Hematopoietic multipotent progenitor cell (in vitro differentiated cells): ENCODE data around the gene ATXN7. TPM values are rescaled to one million over a fixed set of nuclear protein-coding genes. Genes with fewer than 3 reads are reported as not detected.

Experiments used
- DNase-seq, 3 donors: peaks; one replicate each; pipeline ENCODE4 v3.0.0-alpha.2; 2011 to 2015; ENCODE audit warnings: low read depth in 2 of 3, low spot score in 2 of 3
- total RNA-seq: library from RNA; depleted of rRNA; stranded (reverse); fragments of >200 nt; gene quantifications from one replicate; pipeline ENCODE4 v1.2.3, GENCODE V29; 2012

The ATXN7 gene
- total RNA-seq, 1 donor: 21.5 TPM

DNA sequence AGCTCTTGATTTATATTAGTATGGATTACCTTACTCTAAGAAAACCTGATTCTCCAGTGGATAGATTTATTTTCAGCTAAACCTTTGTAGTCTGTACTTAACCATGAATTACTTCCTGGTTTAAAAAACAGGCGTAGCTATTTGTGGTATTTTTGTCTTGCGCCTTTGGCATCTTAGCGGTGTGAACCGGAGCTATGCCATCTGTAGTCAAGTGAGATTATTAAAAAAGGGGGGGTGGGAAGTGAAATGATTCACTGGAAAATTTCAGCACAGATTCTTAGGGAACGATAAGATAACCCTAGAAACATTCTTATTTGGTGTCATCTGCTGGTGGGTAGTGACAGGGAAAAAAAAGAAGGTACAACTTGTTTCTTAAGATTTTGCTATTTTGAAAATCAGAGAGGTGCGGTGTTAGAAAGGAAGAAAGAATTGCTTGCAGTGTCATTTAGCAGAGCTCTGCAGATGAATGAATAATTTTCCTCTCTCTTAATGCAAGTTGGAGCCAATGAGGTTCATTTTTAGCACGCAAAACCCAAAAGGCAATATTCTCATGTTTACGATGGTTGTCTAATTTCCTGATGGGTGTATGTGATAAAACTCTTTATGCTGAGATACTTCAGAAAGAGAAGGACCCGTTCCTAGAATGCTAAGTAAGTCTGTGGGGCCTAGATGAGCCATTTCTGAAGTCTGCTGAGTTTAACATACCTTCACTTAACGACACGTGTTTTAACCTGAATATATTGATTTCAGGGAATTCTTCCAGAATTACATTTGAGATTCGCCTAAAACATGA lies 115.6 kb downstream of the ATXN7 start:
- DNase-seq: peak in 2 of 3 donors; percentile 56 to 72

DNA sequence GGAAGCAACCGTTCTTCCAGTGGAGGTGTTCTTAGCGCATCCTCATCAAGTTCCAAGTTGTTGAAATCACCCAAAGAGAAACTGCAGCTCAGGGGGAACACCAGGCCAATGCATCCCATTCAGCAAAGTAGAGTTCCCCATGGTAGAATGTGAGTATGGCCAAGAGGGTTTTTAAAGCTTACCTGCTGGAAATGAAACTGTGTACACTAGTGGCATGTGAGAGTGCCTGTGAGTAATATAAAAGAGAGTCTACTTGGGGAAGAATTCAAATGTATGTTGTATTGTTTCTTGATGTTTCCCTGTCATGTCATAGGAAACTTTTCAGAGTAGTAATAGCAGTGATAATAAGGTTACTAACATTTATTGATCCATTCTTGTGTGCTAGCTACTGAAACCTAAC lies 116.4 kb downstream of the ATXN7 start:
- no peak for DNase-seq

DNA sequence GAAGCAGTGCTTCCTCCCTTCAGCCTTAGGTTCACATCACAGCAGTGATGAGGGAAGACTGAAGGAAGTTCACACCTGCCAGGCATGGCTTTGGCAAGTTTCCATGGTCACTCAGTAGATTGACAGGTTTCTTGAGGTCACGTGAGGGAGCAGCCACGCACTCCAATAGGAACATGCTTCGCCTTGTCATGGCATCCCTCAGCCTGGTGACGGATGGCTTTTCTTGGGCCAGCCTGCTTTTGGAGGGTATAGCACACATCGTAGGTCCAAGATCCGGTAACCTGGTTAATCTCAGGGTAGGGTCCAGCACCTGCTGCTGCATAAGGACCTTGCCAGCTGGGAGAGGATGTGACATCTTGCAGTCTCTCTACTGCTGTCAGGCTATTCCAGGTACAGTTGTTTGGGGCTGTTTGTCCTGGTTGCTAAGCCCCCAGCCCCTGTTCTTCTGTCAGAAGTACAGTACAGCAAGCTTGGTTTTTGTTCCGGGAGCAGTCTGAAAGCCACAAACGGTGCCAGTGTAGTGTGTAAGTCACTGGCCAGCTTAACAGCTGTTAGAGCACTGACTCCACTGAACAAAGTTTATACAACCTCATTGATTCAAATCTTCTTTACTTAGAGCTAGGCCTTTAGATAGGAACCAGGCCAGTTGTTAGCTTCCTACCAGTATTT lies 117.3 kb downstream of the ATXN7 start:
- DNase-seq: no peak

DNA sequence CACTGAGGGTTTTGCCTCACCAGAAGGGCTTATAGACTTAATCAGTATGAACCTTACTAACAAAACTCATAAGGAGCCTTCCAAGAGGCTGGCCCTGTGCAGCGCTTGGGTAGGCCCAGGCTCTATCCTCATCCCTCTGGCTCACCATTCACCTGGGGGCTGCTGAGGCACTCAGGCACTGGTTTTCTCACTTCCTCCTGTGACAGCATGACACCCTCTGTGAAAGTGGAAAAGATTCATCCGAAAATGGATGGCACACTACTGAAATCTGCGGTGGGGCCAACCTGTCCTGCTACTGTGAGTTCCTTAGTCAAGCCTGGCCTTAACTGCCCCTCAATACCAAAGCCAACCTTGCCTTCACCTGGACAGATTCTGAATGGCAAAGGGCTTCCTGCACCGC lies 118.3 kb downstream of the ATXN7 start:
- no peak for DNase-seq

DNA sequence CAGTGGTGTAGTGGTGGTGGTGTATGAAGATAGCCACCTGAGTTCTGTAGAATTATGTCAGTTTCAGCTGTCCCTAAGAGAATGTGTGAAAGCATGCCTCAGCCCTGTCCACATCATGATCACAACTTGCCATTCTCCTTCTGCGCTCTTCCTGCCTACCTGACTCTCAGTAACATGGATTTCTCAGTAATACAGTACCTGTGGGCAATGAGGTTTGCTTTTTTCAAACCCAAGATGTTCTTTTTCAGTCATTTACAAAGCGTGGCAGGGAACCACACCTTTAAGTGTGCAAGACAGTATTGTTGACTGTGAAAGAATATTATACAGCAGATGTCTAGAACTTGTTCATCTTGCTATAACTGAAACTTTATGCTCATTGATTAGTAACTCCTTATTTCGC lies 120.7 kb downstream of the ATXN7 start:
- no peak for DNase-seq

DNA sequence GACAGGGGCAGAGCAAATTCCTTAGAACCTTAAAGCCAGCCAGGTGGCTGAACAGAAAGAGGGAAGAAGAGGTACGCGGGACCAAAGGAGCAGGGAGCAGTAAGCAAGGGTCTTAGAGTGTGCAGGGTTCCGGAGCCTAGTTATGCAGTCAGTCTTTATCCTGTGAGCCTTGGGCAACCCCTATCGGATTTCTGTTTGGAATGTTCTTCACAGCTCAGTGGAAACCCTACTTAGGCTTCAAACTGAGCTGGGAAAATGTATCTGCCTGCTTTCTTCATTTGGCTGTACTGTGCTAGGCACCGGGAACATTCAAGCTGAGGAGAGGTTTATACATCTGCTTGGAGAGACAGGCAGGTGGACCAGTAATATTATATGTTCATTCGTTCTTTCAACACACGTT lies 122.5 kb downstream of the ATXN7 start:
- no peak for DNase-seq

DNA sequence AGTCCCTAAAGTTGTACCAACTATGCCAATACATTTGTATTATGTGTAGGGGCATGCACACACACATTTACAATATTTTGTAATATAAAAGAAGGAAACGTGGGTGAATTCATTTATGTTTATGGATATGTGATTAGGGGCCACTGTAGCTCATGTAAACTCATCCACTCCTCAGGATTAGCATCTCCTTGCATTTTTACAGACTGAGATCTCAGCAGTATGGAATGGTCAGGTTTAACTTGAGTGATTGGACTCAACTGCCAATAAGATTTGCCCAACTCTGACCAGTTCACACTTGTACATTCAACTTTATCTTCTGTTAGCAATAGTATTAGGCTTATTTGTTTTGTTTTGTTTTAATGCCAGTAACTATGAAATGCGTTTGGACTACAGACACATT lies 123.2 kb downstream of the ATXN7 start:
- no peak for DNase-seq

DNA sequence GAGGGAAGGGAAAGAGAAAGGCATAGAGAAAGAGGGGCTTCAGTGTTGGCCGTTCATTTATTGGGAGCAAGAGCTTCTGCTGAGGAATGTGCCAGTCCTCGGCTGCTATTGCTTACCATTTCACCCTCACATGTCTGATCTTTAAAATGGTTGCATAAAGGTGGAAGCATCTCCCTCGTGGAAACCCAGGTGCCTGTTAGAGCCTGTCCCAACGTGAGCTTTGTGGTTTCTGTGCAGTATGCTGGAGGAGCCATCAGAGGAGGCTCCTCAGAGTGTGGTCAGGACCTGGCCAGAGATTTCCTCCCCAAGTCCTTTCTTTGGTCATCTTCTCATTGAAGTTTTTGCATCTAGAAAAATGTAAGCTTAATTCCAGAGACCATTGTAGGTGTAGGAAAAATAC lies 125.3 kb downstream of the ATXN7 start:
- DNase-seq: no peak

DNA sequence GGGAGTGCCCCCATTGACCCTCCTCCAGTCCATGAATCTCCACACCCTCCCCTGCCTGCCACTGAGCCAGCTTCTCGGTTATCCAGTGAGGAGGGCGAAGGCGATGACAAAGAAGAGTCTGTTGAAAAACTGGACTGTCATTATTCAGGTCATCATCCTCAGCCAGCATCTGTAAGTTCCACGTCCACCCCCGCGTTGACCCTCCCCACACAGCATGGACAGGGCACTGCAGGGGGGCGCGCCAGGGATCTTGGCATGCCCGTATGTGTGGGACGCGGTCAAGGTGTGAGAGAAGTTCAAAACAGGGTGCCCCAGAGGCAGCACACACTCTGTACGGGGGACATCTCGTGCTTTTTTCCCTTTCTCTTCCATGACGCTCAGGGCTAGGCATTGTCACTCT lies 126.5 kb downstream of the ATXN7 start:
- no peak for DNase-seq

DNA sequence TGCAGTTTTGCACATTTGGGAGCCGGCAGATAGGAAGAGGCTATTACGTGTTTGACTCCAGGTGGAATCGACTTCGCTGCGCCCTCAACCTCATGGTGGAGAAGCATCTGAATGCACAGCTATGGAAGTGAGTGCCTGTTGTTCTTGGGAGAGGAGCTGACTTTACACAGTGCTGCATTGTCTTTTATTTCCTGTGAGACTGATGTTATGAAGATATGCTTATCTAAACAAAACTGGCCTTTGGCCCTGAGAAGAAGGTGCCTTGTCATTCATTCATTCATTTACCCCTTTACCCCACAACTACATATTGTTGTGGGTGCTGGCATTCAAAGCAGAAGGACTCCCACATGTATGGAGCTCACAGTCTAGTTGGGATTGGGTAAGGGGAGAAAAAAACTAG lies 127.1 kb downstream of the ATXN7 start:
- DNase-seq: no peak

DNA sequence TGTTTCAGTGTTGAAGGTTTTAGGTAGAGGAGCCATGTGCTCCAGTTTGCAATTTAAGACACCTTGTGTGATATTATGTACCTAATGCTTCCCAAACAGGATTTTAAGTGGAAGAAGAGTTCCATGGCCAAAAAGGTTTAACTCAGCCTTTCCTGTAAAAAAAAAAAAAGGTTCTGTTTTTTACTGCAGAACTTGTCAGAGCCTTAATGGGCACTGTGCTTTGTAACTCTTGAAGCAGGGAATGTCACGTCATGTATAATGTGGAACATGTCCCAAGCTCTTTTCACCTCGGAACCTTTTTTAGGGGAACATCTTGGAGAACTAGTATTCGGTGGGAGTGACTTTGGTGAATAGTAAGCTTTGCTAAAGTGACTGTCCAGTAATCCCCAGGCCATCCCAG lies 128.0 kb downstream of the ATXN7 start:
- DNase-seq: no peak

DNA sequence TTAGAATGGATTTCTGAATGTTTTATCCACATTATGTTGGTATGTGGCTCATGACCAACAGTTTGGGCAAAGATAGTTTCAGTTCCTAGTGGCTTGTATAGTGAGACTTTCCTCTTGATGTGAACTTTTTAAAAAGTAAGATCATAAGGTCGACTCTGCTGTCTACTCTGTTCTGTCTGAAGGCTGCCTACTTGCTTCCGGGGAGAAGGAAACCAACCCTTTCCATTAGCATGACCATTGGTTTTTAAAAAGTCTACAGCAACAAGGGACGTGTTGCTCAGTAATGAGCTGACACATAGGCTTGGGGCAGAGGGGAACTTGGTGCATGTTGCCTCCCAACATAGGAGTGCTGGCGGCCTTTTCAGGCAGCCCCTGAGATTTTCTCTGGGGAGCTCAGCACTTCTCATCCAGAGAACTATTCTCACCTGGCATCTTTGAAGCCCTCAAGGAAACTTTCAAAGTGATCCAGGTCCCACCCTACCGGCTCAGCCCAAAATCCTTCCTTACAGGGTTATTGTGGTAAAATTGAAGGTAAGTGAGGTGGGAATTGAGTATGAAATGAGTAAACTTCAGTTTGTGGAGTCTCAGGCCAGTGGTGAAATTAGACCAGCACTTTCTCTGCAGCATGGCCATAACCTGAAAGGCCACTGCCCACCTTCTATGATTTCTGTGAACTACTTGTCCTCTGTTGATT lies 129.0 kb downstream of the ATXN7 start:
- no peak for DNase-seq

DNA sequence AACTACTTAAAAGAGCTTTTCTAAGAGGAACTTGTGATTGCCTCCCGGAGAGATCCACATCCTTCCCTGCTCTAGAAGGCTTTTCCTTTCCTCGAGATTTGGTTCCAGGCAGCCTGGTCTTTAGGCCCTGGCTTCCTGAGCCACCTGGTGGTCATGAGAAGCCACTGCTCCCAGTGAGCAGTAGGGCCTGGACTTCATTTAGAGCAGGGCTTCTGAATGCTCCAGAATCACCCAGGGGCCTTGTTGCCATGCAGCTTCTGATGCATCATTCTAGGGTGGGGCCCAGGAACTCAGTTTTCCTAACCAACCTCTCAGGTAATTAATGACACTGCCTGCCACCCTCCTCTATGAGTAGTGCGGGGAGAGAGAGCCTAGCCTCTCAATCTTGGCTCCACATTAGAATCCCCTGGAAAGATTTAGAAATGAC lies 130.0 kb downstream of the ATXN7 start:
- DNase-seq: peak; percentile 28 to 75 (median 60)

DNA sequence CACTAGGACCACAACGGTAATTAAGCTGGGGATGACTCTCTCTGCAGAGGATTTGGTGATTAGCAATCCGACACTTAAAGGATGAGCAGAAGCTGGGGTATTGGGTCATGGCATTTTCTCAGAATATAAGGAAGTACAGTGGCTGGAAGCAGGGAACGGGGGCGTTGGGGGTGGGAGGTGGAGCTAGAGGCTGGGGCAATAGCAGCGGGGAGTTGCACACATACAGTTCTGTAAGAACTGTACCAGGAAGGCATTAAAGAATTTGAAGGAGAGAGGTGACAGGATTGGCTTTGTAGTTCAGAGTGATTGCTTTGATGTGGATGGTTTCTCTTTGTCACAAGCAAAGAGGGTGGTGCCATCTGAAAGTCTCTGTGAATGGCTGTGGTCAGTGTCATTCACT lies 131.4 kb downstream of the ATXN7 start:
- DNase-seq: no peak

DNA sequence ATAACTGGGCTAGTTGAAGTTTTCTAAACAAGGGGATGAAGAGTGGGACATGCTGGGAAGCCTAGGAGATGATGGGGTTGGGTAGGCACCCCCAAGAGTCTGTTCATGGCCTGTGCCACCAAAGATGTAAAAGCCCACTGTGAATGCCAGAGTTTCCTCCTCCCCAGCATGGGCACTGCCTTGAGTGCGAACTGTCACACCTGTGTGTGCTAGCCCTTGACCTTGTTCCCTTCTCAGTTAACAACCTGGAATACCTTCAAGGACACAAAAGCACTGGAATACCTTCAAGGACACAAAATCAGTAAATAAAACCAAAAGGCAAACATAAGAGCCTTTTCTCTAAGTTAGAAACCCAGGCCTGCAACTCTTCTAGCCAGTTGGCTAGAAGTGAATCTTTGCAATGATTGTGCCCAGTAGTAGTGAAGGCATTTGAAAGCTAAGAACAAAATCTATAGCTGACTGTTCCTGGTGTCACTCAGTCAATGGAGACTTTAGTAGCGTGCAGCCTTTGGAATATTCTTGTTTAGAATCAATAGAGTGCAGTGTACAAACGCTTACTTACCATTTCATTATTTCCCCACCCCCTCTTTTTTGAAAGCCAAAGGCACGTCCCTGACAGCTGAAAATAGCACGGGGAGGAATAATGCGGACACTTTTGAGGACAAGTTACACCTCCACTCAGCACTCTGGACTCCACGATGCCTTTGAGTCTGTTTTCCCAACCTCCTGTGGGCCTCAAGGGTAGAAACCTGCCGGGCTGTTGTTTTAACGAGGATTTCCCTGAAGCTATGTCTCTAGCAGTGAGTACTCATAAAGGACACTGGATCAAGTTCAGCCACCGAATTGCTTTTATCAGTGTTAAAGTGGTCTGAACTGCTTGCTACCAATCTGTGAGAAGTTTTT lies 135.4 kb downstream of the ATXN7 start:
- no peak for DNase-seq

DNA sequence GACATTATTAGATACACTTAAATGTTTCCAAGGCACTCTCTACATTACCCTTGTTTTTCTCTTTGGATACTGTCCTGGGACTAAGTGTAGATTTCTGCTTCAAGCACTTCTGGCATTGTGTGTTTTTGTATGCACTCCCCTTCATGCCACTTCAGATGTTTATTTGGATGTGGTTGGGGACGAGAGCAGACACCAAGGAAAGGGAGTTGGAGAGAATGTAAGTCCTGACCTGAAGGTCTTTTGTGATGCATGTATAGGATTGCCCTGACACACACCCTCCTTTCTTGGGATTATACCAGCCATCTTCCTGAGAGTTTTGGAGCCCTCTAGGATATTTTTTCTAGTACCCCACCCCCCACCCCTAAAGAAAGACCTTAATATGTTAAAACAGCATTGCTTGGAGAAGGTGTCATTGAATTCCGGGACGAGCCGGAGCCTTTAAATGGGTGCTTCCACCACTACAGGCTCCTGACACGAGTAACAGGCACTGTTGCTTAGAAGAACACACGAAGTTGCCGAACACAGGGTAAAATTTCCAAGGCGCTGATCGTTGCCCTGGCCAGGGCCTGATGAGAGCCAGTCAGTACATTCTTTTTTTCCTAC lies 136.9 kb downstream of the ATXN7 start:
- no peak for DNase-seq

DNA sequence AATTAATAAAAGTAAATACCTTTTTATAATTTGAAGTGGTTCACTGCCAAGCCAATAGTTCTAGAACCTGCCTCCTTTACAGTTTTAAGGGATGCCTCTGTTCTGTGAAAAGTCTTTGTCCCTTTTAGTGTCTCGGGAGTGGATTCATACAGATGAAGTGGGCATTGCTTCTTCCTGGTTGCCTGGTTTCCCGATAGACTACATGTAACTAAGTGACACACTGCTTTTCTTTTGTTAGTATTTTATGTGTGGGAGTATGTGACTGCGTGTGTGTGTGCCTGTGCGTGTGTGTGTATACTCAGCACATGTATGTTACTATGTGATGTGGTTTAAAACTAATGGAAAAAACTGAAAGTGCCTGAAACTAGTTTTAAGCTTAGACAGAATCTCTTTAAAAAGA lies 138.6 kb downstream of the ATXN7 start:
- DNase-seq: no peak

DNA sequence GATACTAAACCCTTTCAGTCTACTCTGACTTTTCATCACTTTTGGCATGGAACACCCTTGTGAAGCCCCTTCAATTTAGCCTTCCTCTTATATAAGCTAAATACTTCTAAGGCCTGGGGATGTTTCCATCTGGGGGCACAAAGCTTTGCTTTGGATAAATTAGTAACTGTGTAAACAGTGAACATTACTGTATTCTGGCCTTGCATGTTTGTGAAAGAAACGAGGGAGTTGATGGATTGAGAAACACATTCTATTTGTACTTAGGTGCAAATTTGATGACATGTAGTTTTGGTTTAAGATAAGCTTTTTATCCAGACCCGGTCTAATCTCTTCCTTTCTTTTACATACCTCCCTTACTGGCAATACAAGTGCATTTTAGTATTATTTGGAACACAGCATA lies 139.9 kb downstream of the ATXN7 start:
- DNase-seq: no peak

DNA sequence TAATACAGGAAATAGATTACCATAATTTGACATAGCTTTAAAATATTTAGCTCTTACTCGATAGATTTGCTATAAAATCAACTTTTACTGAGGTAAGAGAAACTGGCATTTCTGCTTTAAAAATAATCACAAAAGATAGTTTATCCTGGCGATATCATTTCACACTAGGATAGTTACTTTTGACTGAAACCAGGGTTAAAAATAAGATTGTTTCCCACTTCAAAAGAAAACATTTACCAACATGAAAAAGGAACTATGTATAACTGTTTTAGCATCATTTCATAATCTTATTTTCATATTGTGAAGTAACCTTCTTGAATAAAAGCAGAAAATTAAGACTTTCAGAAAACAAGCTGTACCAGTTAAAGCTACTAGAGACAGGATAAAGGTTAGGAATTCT lies 144.3 kb downstream of the ATXN7 start:
- no peak for DNase-seq
